GM18868 (cell line): ENCODE data around the gene SERPINB12.
A peak's percentile ranks its signal among the peaks of the same experiment; 100 is the strongest.

Experiments used
- ATAC-seq: cut with Tn5 transposase; IDR thresholded peaks from one replicate; pipeline ENCODE4 v1.9.1; 2021; ENCODE audit warnings: mild to moderate bottlenecking, moderate library complexity; ENCODE audit not compliant: unreplicated experiment

Gene SERPINB12

GRCh38 chr18:63592471-63592870 lies 50.3 kb downstream of the SERPINB12 start:
- ATAC-seq, result no peak

- ATAC-seq, result no peak
Observed at GRCh38 chr18:63596964-63597363, 54.8 kb downstream of the SERPINB12 start.

- ATAC-seq, result no peak
Observed at GRCh38 chr18:63603355-63603754, 61.2 kb downstream of the SERPINB12 start.

- peak; percentile 86 for ATAC-seq
Observed at GRCh38 chr18:63603772-63604171, 61.6 kb downstream of the SERPINB12 start.

GRCh38 chr18:63604791-63605567 lies 62.8 kb downstream of the SERPINB12 start:
- no peak for ATAC-seq

GRCh38 chr18:63606526-63606925 lies 64.4 kb downstream of the SERPINB12 start:
- ATAC-seq, result no peak

GRCh38 chr18:63613420-63613819 lies 71.3 kb downstream of the SERPINB12 start:
- ATAC-seq, result no peak

GRCh38 chr18:63617049-63617914 lies 75.1 kb downstream of the SERPINB12 start:
- peak; percentile 86 for ATAC-seq

GRCh38 chr18:63617915-63618234 lies 75.7 kb downstream of the SERPINB12 start:
- peak; percentile 4 for ATAC-seq
